ENCODE data around the gene ARMC8.

Gene ARMC8

DNA sequence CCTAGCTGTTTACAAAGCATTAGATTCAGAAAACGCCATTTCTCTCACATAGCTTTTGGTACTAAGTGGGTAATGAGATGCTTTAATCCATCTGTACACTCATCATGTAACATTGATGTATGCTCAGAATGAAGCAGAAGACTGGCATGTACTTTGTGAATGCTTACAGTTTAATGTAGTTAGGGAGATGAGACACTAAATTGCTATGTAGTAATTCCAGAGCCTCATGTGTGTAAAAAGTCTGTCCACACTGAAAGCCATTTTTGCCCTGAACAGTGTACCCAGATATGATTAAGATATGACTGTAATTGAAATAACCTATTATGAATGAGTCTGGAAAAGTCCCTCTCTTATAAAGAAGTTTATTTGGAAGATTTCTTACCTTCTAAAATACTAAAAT is 66.5 kb downstream of the ARMC8 start:
- DNase-seq, result no peak

DNA sequence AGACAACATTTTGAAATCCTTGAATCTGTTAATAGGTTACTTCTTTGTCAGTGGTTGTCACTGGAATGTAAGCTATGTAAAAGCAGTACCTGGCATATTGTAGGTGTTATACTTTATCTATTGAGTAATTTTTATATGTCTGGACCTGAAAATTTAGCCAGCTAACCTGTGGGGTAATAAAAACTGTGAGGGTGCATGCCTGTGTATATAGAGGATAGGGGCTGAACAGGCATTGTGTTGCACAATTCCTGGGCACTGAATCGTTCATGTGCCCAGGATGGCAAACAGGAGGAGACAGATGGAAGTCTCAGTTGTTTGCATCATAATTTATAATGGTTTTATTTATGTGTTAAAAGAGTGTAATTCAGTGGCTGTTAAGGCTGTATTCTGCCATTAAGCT is 67.1 kb downstream of the ARMC8 start:
- no peak for DNase-seq

DNA sequence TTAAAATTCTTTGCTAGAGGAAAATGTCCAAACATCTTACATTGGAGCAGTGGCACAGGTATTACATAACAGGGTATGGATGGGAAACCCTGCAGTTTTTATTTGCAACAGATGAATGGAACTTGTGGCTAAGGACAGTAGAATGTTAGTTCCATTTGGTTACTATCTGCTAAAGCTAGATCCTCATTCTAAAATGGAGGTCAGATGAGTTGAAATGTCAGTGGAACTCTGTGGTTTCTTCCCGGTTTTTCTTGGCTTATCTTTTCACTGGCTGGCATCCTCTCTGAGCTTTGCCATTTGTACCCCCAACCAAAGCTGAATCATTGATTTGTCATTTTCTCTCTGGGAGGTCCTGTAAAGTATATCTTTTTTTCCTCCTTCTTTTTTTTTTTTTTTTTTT is 68.9 kb downstream of the ARMC8 start:
- DNase-seq, result no peak

DNA sequence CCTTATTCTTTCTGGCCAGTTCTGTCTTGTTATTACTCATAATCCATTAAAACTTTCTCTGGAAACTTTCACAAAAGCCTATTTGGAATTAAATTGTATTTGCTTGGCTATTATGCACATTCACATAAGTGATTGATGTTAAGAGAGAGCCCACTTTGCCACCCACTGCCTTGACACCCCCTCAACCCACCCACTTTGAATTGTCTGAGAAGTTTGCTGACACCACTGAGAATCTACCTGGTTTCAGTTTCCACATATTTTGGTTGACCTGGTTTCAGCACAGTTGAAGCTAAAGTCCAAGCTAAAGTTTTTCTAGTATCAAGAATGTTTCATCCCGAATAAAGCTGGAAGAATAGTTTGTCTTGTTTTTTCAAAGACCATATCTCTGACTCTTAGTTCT is 70.9 kb downstream of the ARMC8 start:
- no peak for DNase-seq

DNA sequence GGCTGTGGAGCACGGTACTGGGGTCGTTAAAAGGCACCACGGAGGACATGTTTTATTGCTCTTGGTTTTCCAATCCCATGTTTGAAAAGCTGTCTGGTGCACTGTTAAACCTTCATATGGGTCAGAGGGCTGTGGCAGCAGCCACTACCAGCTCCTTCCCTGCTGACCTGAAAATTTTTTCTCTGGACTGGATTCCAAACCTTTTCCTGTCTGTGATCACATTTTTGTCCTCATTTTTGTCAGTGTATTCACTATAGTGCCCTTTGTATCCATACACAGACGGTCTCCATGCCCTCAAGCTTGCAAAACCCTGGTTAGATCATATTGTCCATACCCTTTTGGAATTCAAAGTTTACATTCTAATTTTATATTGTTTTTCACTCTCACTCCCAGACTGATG is 72.0 kb downstream of the ARMC8 start:
- DNase-seq, result no peak

DNA sequence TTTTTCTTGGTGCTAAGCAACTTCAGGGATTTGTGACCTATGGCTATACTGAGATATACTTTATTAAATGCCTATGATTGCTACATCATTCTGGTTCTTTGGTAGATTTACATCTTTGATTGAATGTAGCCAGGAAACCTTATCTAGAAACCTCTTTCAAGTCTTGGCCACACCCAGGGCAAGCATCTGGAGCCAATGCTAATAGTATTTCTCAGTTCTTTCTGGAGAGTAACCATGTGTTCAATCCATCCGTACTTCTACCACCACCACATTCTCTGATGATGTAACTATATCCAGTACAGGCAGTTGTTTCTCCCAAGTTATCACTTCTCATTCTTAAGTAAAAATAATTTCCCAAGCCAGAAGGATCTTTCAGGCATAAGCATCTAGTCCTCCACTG is 73.5 kb downstream of the ARMC8 start:
- no peak for DNase-seq

DNA sequence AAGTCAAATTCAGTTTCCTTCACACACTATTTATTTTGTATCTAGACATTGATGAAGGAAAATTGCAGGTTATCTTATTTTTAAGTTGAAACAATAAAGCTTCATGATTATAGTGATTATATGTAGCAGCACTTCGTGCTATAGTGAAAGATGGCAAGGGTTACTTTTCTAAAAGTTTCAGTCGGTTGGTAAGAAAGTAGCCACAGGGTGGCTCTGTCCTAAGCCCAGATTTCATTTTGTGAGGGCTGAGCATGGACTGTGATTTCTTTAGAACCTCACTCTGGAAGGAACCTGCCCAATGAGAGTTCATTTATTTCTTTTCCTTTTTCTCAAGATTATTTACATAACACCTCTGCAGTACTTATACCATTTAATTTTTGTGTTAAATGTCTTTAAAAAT is 76.0 kb downstream of the ARMC8 start:
- no peak for DNase-seq

DNA sequence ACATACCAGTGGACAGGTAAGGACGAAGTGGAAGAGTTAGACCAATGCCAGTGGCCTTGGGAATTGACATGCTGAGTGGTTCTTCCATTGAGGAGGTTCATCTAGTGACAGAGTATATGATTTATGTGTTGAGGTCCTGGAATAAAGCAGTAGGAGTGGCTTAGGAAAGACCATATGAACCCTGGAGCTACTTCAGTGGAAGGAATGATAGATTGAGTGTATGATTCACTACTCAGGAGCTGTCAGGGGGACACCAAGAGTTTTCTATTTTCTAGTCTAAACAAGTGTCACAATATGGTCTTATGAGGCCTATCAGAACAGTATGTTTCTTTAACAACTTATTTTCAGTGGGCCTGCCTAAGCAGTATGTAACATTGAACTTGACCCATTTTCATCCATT is 78.6 kb downstream of the ARMC8 start:
- no peak for DNase-seq

DNA sequence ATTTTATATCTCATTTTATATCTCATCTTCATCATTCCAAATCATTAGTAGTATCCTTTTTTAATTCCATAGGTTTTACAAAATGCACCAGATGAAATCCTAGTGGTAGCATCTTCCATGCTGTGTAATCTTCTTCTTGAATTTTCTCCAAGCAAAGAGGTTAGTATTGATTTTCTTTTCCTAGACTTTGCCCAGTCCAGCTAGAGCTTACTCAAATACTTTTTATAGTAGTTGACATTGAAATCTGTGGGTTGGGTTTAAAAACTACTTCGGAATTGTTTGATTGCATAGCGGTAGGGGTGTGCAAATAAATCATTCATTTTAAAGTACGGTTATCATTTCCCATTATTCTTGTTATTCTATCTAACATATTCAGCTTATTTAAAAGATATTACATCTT is 80.0 kb downstream of the ARMC8 start:
- no peak for DNase-seq

DNA sequence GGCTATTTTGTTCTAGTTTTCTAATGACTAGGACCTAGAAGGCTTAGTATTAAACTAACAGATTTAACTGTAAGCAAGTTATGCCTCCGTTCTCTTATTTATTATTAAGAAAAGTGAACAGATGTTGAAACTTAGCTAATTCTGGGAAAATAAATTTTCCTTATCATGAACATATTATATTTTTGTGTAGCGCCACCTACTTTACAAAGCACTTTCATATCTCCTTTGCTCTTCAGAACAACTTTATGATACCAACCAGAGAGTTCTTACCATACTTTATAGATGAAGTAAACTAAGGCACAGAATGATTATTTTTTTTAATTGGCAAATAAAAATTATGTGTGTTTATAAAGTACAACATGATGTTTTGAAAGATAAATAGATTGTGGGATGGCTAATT is 83.1 kb downstream of the ARMC8 start:
- no peak for DNase-seq

DNA sequence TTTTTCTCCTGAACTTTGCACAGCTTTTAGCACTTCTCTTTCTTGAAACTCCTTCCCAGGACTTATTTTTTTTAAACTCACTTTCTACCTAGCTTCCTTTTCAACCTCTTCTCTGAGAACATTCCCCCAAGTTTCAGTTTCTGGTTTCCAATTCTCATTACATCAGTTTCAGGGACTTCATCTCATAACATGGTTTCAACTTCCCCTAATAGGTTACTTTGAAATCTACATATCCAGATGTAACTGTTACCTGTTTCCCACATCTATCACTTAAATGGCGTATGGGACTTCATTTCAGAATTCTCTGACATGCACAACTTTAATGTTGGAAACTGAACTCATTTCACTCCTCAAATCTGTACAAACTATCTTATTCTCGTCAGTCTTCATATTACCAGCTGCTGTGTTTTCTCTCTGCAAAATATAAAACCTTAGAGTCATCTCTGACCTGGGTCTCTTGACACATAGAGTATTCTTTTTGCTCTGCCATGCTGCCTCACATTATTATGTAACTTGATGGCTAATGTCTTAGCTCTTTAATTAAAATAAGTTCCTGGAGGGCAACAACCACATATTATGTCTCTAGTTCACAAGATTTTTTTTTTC is 84.2 kb downstream of the ARMC8 start:
- DNase-seq, result no peak

DNA sequence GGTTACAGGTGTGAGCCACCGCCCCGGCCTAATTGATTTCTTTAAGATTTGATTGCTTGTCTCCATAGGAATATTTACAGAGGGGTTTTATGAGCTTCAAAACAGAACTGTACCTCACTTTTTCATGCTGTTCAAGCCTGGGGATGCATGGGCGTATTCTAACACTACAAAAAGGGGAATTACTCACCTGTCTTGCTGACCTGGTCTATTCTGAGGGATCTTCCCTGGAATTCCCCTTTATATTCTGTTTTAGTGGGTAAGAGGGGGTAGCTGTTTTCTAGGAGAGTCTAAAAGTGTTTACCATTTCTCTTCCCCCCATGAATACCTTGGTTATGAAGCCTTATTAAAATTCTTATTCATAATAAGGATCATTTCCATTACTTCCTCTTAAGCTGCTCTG is 94.5 kb downstream of the ARMC8 start:
- DNase-seq, result no peak

DNA sequence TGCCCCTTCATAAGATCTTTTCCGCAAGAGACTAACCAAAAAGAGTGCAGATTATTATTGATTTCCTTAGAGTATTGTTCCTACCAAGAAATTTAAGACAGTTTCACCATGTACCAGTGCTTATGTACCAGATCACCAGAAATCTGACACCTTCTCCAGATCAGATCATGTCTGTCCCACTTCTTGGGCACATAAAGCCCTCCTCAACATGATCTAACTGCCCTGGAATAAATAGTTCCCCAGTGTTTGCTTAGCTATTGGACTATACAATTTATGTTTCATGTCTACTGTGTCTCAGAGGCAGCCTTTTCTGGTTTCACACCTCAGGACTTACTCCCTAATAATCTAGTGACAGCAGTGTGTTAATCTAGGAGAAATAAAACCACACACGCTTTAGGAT is 95.7 kb downstream of the ARMC8 start:
- no peak for DNase-seq

DNA sequence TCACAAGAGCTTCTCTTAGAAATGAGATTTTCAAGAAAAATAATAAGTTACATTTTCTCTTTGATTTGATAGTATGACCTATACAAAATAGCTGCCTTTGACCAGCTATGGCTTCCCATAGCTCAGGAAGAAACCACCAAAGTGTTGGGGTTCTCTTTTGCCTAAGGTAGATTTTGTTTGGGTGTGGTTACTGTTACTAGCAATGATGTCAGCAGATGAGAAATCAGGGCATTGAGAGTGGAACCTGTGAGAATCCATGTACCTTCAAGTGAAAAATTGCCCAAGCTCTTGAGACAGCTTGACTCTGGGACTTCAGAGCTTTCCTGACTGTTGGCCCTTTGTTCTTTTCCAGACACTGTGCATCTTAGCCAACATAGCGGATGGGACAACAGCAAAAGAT is 97.0 kb downstream of the ARMC8 start:
- no peak for DNase-seq

DNA sequence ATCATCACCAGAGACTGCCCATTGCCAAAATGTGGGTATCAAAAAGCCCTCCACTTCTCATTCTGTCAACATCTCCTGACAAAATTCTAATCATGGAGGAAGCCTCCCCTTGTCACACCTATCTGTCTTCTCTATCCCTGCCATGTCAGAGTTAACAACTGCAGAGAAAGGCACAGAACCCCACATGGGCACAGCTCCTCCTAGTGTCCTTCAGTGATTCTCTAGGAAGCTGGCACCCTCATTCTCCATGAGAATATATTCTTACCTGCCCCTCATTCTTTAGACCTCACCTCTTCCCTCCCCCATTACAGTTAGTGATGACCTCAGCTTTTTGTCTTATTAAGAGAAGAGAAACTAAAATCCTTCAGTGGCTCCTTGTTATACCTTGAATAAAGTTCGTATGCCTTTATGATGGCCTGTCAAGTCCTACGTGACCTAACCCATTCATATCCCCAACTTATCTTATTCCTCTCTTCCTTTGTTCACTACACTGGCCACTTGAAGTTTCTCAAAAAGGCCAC is 97.9 kb downstream of the ARMC8 start:
- no peak for DNase-seq

DNA sequence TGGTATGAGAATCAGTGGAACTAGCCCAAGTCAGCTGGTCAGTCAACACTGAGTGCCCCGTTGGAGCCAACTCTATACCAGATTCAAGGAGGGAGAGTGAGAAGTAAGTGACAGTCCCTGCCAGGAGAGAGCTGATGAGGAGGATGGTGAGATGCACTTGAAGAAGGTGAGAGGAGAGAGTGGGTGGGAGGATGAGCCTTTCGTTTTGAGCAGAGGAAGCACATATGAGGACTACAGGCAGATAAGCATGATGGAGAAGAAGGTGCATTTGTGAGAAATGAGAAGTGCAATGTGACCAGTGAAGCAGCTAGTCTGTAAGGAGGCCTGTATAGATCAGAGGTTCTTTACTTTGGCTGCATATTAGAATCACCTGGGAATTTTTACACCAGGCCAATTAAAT is 102.2 kb downstream of the ARMC8 start:
- DNase-seq, result no peak

DNA sequence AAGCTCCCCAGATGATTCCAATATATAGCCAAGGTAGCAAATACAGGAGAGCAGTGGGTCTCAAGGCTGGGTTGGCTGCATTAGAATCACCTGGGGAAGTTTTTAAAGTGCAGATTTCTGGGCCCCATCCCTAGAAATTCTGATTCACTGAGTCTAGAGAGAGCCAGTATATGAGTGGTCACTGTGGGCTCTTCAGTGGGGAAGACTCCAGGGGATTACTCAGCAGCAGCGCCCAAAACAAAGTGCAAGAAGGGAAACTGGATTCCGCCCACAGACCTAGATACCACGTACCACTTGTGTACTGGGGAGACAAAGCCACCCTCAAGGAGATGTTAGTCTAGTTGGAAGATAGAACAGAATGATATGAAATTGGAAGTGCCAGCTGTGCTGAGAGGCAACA is 102.6 kb downstream of the ARMC8 start:
- DNase-seq, result no peak

DNA sequence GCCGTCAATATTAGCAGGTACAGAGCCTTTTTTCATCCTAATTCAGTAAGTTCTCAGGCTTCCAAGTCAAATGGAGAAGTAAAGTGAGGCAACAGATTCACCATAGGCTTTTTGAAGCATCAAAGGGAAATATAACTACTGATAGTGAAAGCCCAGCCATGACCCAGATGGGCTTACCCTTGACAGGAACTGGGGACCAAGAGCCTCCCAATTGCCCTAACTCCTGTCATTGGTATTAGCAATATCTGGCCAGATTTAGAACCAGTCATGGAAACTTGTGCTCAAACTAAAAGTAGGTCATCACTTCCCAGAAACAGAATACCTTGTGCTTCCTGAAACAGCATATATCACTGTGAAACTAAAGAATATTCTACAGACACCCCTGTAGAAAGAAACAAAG is 109.5 kb downstream of the ARMC8 start:
- no peak for DNase-seq

DNA sequence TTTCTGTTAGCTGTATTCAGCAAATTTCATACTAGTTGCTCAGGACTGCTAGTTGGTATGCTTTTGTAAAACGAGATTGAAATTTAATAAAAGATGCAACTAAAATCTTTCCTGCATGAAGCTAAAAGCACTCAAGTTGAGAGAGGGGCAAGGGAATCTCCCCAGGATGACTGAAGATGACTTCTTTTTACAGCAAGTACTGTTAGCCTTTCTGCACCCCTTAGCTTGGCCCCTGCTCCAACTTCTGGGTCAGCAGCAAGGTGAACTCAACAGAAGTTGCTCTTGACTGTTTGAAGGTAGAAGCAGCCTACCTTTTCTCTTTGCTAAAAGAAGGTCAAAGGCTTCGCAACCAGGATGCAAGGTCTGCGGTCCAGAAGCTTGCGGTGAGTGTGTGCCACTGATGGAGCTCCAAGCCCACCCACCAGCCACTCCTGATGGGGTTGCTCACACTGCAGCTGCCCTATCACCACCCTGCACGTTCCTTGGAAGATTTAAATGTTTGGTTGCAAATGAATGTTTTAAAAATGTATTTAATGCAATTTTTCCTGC is 110.0 kb downstream of the ARMC8 start:
- no peak for DNase-seq

DNA sequence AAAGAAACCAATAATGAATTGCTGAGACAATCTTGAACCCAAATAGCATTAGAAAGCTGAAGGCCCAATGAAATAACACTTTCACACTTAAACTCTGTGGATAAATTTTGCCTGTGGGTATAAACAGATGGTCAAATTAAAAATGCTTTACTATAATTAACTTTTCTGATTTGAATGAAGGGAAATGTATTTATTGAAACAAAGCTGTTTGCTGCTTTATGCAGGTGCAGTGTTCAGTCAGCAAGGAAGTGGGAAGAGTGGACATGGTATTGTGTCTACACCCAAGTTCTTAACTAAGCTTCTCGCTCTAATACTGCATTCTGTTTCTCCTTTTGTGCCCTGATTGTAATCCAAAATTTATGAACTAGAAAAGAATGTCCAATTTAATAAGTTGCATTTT is 110.8 kb downstream of the ARMC8 start:
- no peak for DNase-seq

DNA sequence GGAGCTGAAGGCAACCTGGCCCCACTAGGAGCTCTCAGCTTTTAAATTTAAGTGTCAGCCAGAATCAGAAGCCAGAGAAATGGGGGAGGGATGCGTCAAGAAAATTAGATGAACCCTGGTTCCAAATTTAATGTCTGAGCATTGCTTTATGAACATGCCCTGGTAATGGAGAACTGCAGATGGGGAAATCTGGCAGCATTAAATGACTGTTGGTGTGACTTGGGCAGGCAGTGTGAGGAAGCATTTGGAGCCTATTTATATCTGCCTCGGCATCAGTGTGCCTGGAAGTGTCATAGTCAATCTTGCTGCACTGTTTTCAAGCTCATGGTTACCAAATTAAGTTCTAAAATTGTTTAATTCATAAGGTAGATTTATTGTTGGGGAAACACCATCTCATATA is 113.5 kb downstream of the ARMC8 start:
- DNase-seq, result no peak

DNA sequence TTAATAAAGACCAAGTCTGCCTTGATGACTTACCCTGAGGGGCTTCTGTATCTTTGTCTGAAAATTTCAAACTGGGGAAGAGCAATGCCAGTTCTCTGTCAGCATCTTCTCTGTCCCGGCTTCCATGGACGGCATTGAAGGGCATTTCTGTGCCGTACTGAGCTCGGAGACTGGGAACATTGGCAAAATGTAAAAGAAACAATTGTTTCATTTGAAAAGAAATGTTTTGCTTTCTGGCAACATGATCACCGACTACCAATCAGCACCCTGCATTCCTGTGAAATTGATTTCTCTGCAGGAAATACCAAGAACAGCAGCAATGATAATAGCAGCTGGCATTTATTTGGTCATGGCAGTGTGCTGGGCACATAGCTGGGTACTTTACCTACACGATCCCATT is 116.4 kb downstream of the ARMC8 start:
- no peak for DNase-seq

DNA sequence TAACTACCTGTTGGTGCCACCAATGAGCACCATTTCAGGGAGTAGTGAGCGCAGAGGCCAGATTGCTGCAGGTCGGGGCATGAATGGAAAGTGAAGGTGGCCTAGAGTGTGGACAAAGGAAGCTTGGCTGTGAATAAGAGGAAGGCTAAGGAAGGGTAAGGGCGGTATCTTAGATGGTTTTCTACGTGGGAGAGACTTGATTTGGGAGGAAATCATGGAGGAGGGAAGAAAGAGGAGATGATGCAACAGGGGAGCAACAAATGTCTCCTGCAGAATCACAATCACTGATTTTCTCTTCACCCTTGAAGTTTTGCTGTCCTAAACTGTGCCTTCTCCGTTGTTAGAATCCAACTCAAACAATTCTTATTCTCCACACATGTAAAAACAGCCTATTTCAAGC is 120.8 kb downstream of the ARMC8 start:
- no peak for DNase-seq

DNA sequence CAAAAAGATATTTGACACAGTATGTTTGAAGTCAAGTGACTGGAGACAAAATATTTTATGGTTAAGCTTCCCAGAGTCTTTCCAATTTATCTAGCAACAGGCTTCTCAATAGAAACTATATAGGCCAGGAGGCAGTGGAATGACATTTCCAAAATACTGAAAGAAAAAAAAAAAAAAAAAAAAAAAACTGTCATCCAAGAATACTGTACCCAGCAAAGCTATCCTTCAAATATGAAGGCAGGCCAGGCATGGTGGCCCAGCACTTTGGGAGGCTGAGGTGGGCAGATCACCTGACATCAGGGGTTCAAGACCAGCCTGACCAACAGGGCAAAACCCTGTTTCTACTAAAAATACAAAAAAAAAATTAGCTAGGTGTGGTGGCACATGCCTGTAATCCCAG is 121.7 kb downstream of the ARMC8 start:
- no peak for DNase-seq

DNA sequence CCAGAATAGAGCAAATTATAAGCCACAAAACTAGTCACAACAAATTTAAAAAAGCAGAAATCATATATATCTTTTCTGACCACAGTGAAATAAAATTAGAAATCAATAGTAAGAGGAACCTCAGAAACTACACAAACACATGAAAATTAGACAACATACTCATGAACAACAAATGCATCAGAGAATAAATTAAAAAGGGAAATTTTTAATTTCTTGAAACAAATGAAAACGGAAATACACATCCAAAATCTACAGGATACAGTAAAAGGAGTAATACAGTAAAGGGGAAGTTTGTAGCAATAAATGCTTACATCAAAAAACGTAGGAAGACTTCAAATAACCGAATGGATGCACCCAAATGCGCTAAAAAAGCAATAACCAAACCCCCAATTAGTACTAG is 123.4 kb downstream of the ARMC8 start:
- no peak for DNase-seq

DNA sequence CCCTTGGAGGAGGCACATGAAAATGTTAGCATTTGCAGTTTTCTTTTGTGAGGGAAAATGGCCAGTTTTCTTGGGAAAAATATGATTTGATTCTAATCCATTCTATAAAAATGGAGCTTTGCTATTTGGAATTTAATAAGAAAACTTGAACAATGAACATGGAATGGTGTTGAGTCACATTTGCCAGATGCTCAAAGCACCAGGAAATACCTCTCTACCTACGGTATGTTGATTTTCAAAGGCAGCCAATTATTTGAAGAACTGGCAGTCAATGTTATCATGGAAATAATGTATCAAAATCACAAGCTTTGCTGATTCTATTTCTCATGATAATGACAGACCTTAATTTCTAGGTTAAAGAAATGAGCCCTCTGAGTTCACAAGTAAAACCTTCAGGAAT is 127.7 kb downstream of the ARMC8 start:
- DNase-seq, result no peak

All from activated CD4-positive, alpha-beta T cell treated with anti-CD3 and anti-CD28 coated beads, Interleukin-2, amount 50 U/mL, for 1 hour (primary cell).